HEK293T (cell line): ENCODE results near the gene TRA2B.

ENCODE experiments used
- BHLHE40 ChIP-seq: fragments of 450-650 bp; IDR thresholded peaks from 2 replicates; pipeline ENCODE4 v1.6.1; 2016; ENCODE audit warnings: mild to moderate bottlenecking, moderate library complexity, borderline replicate concordance
- CTBP1 ChIP-seq: fragments of 450-650 bp; IDR thresholded peaks from 2 replicates; pipeline ENCODE4 v1.6.1; 2016; ENCODE audit warnings: borderline replicate concordance
- FOXK2 ChIP-seq: fragments of 450-650 bp; IDR thresholded peaks from 2 replicates; pipeline ENCODE4 v1.6.1; 2016; ENCODE audit warnings: mild to moderate bottlenecking
- FOXM1 ChIP-seq: fragments of 450-650 bp; IDR thresholded peaks from 2 replicates; pipeline ENCODE4 v1.6.1; 2017; ENCODE audit warnings: mild to moderate bottlenecking, borderline replicate concordance
- L3MBTL2 ChIP-seq: fragments of 450-650 bp; conservative IDR thresholded peaks from 2 replicates; pipeline ENCODE4 v1.6.1; 2016; ENCODE audit warnings: mild to moderate bottlenecking
- LEF1 ChIP-seq: fragments of 450-650 bp; IDR thresholded peaks from 2 replicates; pipeline ENCODE4 v1.6.1; 2017; ENCODE audit warnings: mild to moderate bottlenecking, borderline replicate concordance
- NFRKB ChIP-seq: fragments of 450-650 bp; IDR thresholded peaks from 2 replicates; pipeline ENCODE4 v1.6.1; 2016; ENCODE audit warnings: mild to moderate bottlenecking, moderate library complexity
- SP1 ChIP-seq: fragments of 450-650 bp; IDR thresholded peaks from 2 replicates; pipeline ENCODE4 v1.6.1; 2017
- SUZ12 ChIP-seq: fragments of 450-650 bp; IDR thresholded peaks from 2 replicates; pipeline ENCODE4 v1.6.1; 2016; ENCODE audit warnings: mild to moderate bottlenecking
- ZNF384 ChIP-seq: fragments of 450-650 bp; IDR thresholded peaks from 2 replicates; pipeline ENCODE4 v1.6.1; 2016
- TF ChIP-seq, protein P1 (sequence below): fragments of 450-650 bp; IDR thresholded peaks from 2 replicates; pipeline ENCODE4 v1.6.1; 2016

DNA sequence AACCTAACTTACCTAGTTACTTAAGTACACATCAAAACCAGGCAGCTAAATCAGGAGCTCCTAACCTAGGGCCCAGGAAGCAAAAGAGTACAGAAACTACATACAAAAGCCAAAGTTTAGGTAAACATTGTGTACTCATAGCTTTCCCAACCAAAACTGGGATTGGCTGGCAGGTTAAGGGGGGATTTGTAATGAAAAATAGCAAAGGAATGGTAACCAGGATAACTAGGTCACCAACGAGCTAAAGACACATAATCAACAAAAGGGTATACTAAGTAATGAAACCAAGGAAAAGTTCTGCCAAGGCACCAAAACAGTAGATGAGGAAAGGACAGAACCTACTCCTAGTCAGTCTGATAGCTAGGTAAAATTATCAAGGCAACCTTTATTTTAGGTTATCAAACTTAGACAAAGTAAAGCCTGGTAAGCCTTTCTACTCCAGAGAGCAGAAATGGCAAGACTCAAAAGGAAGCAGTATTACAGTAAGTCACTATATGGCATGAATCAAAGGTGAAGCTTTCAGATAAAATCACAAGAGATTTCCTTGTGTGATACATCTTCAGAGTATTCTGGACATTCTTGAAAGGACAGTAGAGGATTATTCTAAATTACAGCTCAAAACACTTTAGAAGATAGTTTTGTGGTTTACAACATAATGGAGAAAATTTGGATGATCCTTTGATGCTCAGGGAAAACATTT, 10.2 kb downstream of the TRA2B start:
- no peak for TF ChIP-seq FOXK2
- no peak for TF ChIP-seq SUZ12
- no peak for TF ChIP-seq FOXM1
- TF ChIP-seq LEF1: no peak
- no peak for TF ChIP-seq BHLHE40
- TF ChIP-seq SP1: no peak
- no peak for TF ChIP-seq NFRKB
- TF ChIP-seq, protein P1, sequence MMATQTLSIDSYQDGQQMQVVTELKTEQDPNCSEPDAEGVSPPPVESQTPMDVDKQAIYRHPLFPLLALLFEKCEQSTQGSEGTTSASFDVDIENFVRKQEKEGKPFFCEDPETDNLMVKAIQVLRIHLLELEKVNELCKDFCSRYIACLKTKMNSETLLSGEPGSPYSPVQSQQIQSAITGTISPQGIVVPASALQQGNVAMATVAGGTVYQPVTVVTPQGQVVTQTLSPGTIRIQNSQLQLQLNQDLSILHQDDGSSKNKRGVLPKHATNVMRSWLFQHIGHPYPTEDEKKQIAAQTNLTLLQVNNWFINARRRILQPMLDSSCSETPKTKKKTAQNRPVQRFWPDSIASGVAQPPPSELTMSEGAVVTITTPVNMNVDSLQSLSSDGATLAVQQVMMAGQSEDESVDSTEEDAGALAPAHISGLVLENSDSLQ: no peak
- no peak for TF ChIP-seq ZNF384
- no peak for TF ChIP-seq CTBP1
- TF ChIP-seq L3MBTL2: no peak
